Cardiac muscle cell (in vitro differentiated cells and primary cell): ENCODE data around the gene SPATA6L. TPM values are rescaled to one million over a fixed set of nuclear protein-coding genes. Genes with fewer than 3 reads are reported as not detected.

Experiments
- DNase-seq, 2 donors: peaks; one replicate each; pipeline versions ENCODE4 v3.0.0 to v3.0.0-alpha.2; 2010 to 2017; ENCODE audit warnings: low read depth in 1 of 2, low spot score in 1 of 2
- H3K27ac ChIP-seq: fragments of 200-600 bp; sonication (generic); 2 replicates; pipeline ENCODE4 v1.5.1; 2016
- H3K27me3 ChIP-seq: fragments of 200-600 bp; sonication (generic); 2 replicates; pipeline ENCODE4 v1.6.0; 2016; ENCODE audit warnings: control low read depth
- H3K36me3 ChIP-seq: fragments of 200-600 bp; sonication (generic); 2 replicates; pipeline ENCODE4 v1.5.1; 2016; ENCODE audit warnings: control low read depth
- H3K4me1 ChIP-seq: fragments of 200-600 bp; sonication (generic); 2 replicates; pipeline ENCODE4 v1.8.1; 2017; ENCODE audit warnings: low read depth, mild to moderate bottlenecking, mixed run types
- H3K4me3 ChIP-seq: fragments of 200-600 bp; sonication (generic); 2 replicates; pipeline ENCODE4 v1.5.1; 2016; ENCODE audit warnings: mild to moderate bottlenecking
- H3K9me3 ChIP-seq: fragments of 200-600 bp; sonication (generic); 2 replicates; pipeline ENCODE4 v1.5.1; 2017; ENCODE audit warnings: low read depth, mild to moderate bottlenecking, control low read depth
- CTCF ChIP-seq: IDR thresholded peaks from 2 replicates; pipeline ENCODE4 v1.5.1; 2012; ENCODE audit warnings: low read depth, mild to moderate bottlenecking, low read length
- polyA plus RNA-seq: library from polyadenylated mRNA; unstranded; fragments of >200 nt; fragmentation: Nextera tagmentation; extraction: Ambion mirVana; gene quantifications from 2 replicates; pipeline ENCODE4 v1.2.1, GENCODE V29; 2016
- total RNA-seq: library from RNA; depleted of rRNA; stranded (reverse); fragments of >200 nt; gene quantifications from 2 replicates; pipeline ENCODE4 v1.2.3, GENCODE V29; 2016

SPATA6L gene
- total and polyA plus RNA-seq, 2 experiments from 2014 or later, result 0.63 to 1.3 TPM

- no peaks in the 10 kb centered on the region for H3K4me1 ChIP-seq
- H3K27ac ChIP-seq, result no peak overlapping the region
- no peaks in the 10 kb centered on the region for H3K27me3 ChIP-seq
- no peaks in the 10 kb centered on the region for H3K36me3 ChIP-seq
- DNase-seq, result no peak
- H3K9me3 ChIP-seq, result no peaks in the 10 kb centered on the region
- TF ChIP-seq CTCF, result no peak
- no peak overlapping the region for H3K4me3 ChIP-seq
Measured at GRCh38 chr9:4592295-4592694, 74.0 kb downstream of the SPATA6L start.

- TF ChIP-seq CTCF, result no peak
- Histone ChIP-seq H3K4me3 (no peak overlapping the region), H3K36me3 (no peaks in the 10 kb centered on the region), H3K27me3 (no peaks in the 10 kb centered on the region), H3K9me3 (no peaks in the 10 kb centered on the region), H3K4me1 (no peaks in the 10 kb centered on the region), H3K27ac (no peak overlapping the region)
- peak in 1 of 2 donors; percentile 10 for DNase-seq
Measured at GRCh38 chr9:4591123-4591500, 75.2 kb downstream of the SPATA6L start.

- H3K36me3 ChIP-seq, result no peaks in the 10 kb centered on the region
- TF ChIP-seq CTCF, result no peak
- H3K9me3 ChIP-seq, result no peaks in the 10 kb centered on the region
- H3K27me3 ChIP-seq, result no peaks in the 10 kb centered on the region
- H3K27ac ChIP-seq, result no peak overlapping the region
- H3K4me3 ChIP-seq, result no peak overlapping the region
- no peaks in the 10 kb centered on the region for H3K4me1 ChIP-seq
- no peak for DNase-seq
Measured at GRCh38 chr9:4590430-4591122, 75.7 kb downstream of the SPATA6L start.

- Histone ChIP-seq H3K36me3 (no peaks in the 10 kb centered on the region), H3K9me3 (no peaks in the 10 kb centered on the region), H3K27ac (no peak overlapping the region), H3K27me3 (no peaks in the 10 kb centered on the region), H3K4me3 (no peak overlapping the region), H3K4me1 (no peaks in the 10 kb centered on the region)
- DNase-seq, result peak in 1 of 2 donors; percentile 15
- no peak for TF ChIP-seq CTCF
Measured at GRCh38 chr9:4588721-4589120, 77.6 kb downstream of the SPATA6L start.

GRCh38 chr9:4585135-4585534 lies 81.1 kb downstream of the SPATA6L start:
- Histone ChIP-seq H3K27ac (no peak overlapping the region), H3K27me3 (no peaks in the 10 kb centered on the region), H3K4me3 (no peak overlapping the region), H3K9me3 (no peaks in the 10 kb centered on the region), H3K4me1 (no peaks in the 10 kb centered on the region), H3K36me3 (no peaks in the 10 kb centered on the region)
- TF ChIP-seq CTCF, result no peak
- DNase-seq, result no peak

GRCh38 chr9:4584636-4585035 lies 81.6 kb downstream of the SPATA6L start:
- TF ChIP-seq CTCF, result no peak
- Histone ChIP-seq H3K27ac (no peak overlapping the region), H3K27me3 (no peaks in the 10 kb centered on the region), H3K4me3 (no peak overlapping the region), H3K9me3 (no peaks in the 10 kb centered on the region), H3K4me1 (no peaks in the 10 kb centered on the region), H3K36me3 (no peaks in the 10 kb centered on the region)
- DNase-seq, result no peak
